ENCODE data around the gene ARHGAP6. TPM values are rescaled to one million over a fixed set of nuclear protein-coding genes. Genes with fewer than 3 reads are reported as not detected.

The ARHGAP6 gene
- total and polyA plus RNA-seq, 9 donors = 14.1 to 32.9 (median 20.3) TPM

- TF ChIP-seq EP300 (IDR thresholded peaks at IDR 0.05) (no peak), POLR2A (IDR thresholded peaks at IDR 0.05) (no peak), CTCF (IDR thresholded peaks at IDR 0.05) (no peak)
Measured at GRCh38 chrX:11566173-11566572, 99.5 kb downstream of the ARHGAP6 start.

DNA sequence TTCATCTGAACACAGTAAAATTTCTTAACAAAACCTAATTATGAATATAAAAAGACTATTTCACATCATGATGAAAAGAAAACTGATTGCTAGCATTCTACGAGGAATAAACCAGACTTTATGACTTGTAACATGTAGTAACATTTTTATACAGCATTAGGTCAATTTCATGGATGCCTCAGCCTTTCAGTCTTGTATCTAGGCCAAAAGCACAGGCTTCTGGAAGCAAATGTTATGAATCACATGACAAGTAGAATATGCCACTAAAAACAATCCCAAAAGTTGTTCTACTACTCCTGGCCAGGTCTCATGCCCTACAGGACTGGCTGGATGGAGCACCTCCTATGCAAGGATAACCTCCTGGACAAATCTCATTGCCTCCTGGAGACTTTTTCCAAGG lies 101.2 kb downstream of the ARHGAP6 start:
- no peak for TF ChIP-seq CTCF (IDR thresholded peaks at IDR 0.05)
- TF ChIP-seq POLR2A (IDR thresholded peaks at IDR 0.05) = no peak
- no peak for TF ChIP-seq EP300 (IDR thresholded peaks at IDR 0.05)
- WGBS, 3 donors = 51 to 64% (median 57%) methylated on average over 1 of the region's 1 CpG
- Histone ChIP-seq H3K4me1 (ENCODE audit: insufficient read depth) (peaks cover 2% of the 10 kb centered on the region), H3K9me3 (no peaks in the 10 kb centered on the region), H3K27me3 (no peaks in the 10 kb centered on the region), H3K36me3 (no peaks in the 10 kb centered on the region), H3K27ac (no peak overlapping the region), H3K4me3 (no peak overlapping the region)
- no peak for DNase-seq
- intact Hi-C loops (cut with DNase I) = no loop called here

More at GRCh38 chrX:11566173-11566572, 99.5 kb downstream of the ARHGAP6 start:
- DNase-seq = no peak
- Histone ChIP-seq H3K9me3 (no peaks in the 10 kb centered on the region), H3K36me3 (no peaks in the 10 kb centered on the region), H3K27me3 (no peaks in the 10 kb centered on the region), H3K4me3 (no peak overlapping the region), H3K4me1 (ENCODE audit: insufficient read depth) (peaks cover 2% of the 10 kb centered on the region), H3K27ac (no peak overlapping the region)
- intact Hi-C loops (cut with DNase I) = no loop called here

- no peak for DNase-seq
- no peaks in the 10 kb centered on the region for H3K9me3 ChIP-seq
- no peak for TF ChIP-seq EP300 (IDR thresholded peaks at IDR 0.05)
- TF ChIP-seq POLR2A (IDR thresholded peaks at IDR 0.05) = no peak
- no peak for TF ChIP-seq CTCF (IDR thresholded peaks at IDR 0.05)
- peaks cover 2% of the 10 kb centered on the region for H3K4me1 ChIP-seq (ENCODE audit: insufficient read depth)
- intact Hi-C loops (cut with DNase I) = no loop called here
- no peak overlapping the region for H3K4me3 ChIP-seq
- H3K27me3 ChIP-seq = no peaks in the 10 kb centered on the region
- 62 to 69% (median 66%) methylated on average over 2 of the region's 2 CpGs for WGBS, 3 donors
- no peak overlapping the region for H3K27ac ChIP-seq
- H3K36me3 ChIP-seq = no peaks in the 10 kb centered on the region
Measured at GRCh38 chrX:11562570-11562969, 103.2 kb downstream of the ARHGAP6 start.

- Histone ChIP-seq H3K27ac (no peak overlapping the region), H3K36me3 (no peaks in the 10 kb centered on the region), H3K4me3 (no peak overlapping the region), H3K27me3 (no peaks in the 10 kb centered on the region), H3K9me3 (no peaks in the 10 kb centered on the region), H3K4me1 (ENCODE audit: insufficient read depth) (no peaks in the 10 kb centered on the region)
- WGBS, 3 donors = 86 to 92% (median 92%) methylated on average over 4 of the region's 4 CpGs
- intact Hi-C loops (cut with DNase I) = no loop called here
- TF ChIP-seq EP300 (IDR thresholded peaks at IDR 0.05) = no peak
- TF ChIP-seq CTCF (IDR thresholded peaks at IDR 0.05) = no peak
- no peak for TF ChIP-seq POLR2A (IDR thresholded peaks at IDR 0.05)
- no peak for DNase-seq
Measured at GRCh38 chrX:11558972-11559371, 106.7 kb downstream of the ARHGAP6 start.

DNA sequence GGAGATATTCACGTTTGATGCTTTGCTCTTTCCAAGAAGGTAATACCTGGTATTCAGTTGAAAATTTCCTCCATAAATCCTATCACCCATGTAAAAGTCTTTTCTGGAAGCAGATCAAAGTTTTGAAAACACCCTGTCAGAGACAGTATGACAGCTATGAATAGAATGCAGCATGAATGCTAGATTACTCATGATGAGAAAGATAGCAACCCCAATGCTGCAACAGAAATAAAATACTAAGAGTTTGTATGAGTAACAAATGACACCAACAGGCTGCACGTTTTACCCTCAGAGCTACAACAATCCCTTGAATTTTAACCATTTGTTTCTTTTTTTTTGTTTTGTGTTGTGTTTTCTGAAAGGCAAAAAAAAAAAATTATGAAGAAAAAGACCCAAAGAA lies 108.6 kb downstream of the ARHGAP6 start:
- no peak overlapping the region for H3K4me3 ChIP-seq
- WGBS, 3 donors = 19 to 22% (median 20%) methylated on average over 2 of the region's 2 CpGs

More for the DNA sequence above, 108.6 kb downstream of the ARHGAP6 start:
- no peaks in the 10 kb centered on the region for H3K9me3 ChIP-seq
- TF ChIP-seq POLR2A (IDR thresholded peaks at IDR 0.05) (no peak), EP300 (IDR thresholded peaks at IDR 0.05) (no peak), CTCF (IDR thresholded peaks at IDR 0.05) (no peak)
- DNase-seq = no peak
- no peak overlapping the region for H3K27ac ChIP-seq
- H3K4me1 ChIP-seq (ENCODE audit: insufficient read depth) = no peaks in the 10 kb centered on the region
- H3K27me3 ChIP-seq = no peaks in the 10 kb centered on the region
- H3K36me3 ChIP-seq = no peaks in the 10 kb centered on the region
- intact Hi-C loops (cut with DNase I) = no loop called here

Measured in ovary (tissue), 9 donors.